MM.1S (cell line): Measurements from ENCODE around the gene CD93.

Source experiments
- CTCF ChIP-seq: fragments of 300-600 bp; sonication (generic); IDR thresholded peaks from 2 replicates; pipeline ENCODE4 v1.5.1; 2016; ENCODE audit warnings: antibody characterized with exemption, low read length, mixed read lengths
- EZH2 ChIP-seq: fragments of 300-600 bp; sonication (generic); optimal IDR thresholded peaks from 2 replicates; pipeline ENCODE3; 2017; ENCODE audit warnings: low read depth, mild to moderate bottlenecking, antibody characterized with exemption, low read length, mixed read lengths
- EZH2phosphoT487 ChIP-seq: fragments of 300-600 bp; sonication (generic); IDR thresholded peaks from 2 replicates; pipeline ENCODE4 v1.6.1; 2018; ENCODE audit warnings: antibody characterized with exemption, low read length

- TF ChIP-seq CTCF (no peak), EZH2 (no peak), EZH2phosphoT487 (no peak)
Measured at GRCh38 chr20:23117738-23118137, 31.6 kb upstream of the CD93 start.
